Effector memory CD8-positive, alpha-beta T cell (primary cell): ENCODE results near the gene TRPC4AP.

Source experiments
- ATAC-seq: fragments of 150-1000 bp; cut with Tn5 transposase; replicated peaks from 2 replicates; pipeline ENCODE4 v1.10.0; 2021; ENCODE audit warnings: mild to moderate bottlenecking, moderate library complexity
- DNase-seq, 3 experiments: peaks; one replicate each; pipeline ENCODE4 v3.0.0; 2021
- H3K27ac Mint-ChIP-seq, 2 donors: one replicate each; pipeline ENCODE4 v1.8.0; 2022; ENCODE audit warnings: mild to moderate bottlenecking in 2 of 2, mixed read lengths in 2 of 2, moderate library complexity in 2 of 2
- H3K27me3 Mint-ChIP-seq, 2 donors: one replicate each; pipeline ENCODE4 v1.8.0; 2022; ENCODE audit warnings: mixed read lengths in 2 of 2
- H3K36me3 Mint-ChIP-seq: one replicate; pipeline ENCODE4 v1.8.0; 2022; ENCODE audit warnings: mild to moderate bottlenecking, moderate library complexity, mixed read lengths; ENCODE audit not compliant: insufficient read depth
- H3K4me1 Mint-ChIP-seq, 2 donors: one replicate each; pipeline ENCODE4 v1.8.0; 2022; ENCODE audit warnings: low read depth in 2 of 2, mixed read lengths in 2 of 2
- H3K4me3 Mint-ChIP-seq, 2 donors: one replicate each; pipeline ENCODE4 v1.8.0; 2022; ENCODE audit warnings: mild to moderate bottlenecking in 2 of 2, mixed read lengths in 2 of 2, moderate library complexity in 2 of 2
- H3K9me3 Mint-ChIP-seq, 2 donors: one replicate each; pipeline ENCODE4 v1.8.0; 2022; ENCODE audit warnings: mixed read lengths in 2 of 2

TRPC4AP gene

GRCh38 chr20:34977365-34978091 is 115.1 kb downstream of the TRPC4AP start:
- peaks cover 30 to 36% of the 10 kb centered on the region in 2 donors for H3K27me3 Mint-ChIP-seq
- H3K27ac Mint-ChIP-seq = peak overlapping the region in 1 of 2 donors; percentile 14
- ATAC-seq (no peak), DNase-seq (no peak)
- no peaks in the 10 kb centered on the region for H3K9me3 Mint-ChIP-seq
- H3K36me3 Mint-ChIP-seq = no peaks in the 10 kb centered on the region
- no peak overlapping the region for H3K4me3 Mint-ChIP-seq
- H3K4me1 Mint-ChIP-seq = no peaks in the 10 kb centered on the region

DNA sequence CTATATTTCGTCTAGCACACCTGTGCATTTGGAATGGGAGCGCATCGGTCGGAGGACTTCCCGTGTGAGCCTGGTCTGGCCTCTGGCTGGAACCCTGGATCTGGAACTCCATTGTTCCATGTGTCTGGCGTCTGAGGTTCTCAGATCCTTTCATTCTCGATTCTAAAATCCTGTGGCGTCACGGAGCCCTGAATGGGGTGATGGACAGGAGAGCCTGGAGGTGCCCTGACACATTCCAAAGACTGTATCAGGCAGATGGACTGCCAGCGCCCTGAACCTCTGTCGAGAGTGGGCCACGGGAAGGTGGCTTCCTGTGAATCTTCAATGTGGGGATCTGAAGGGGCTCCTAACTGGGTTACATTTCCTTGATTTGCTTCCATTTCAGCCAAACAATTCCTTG is 116.3 kb downstream of the TRPC4AP start:
- no peaks in the 10 kb centered on the region for H3K9me3 Mint-ChIP-seq
- no peak overlapping the region for H3K27ac Mint-ChIP-seq
- ATAC-seq (no peak), DNase-seq (no peak)
- H3K4me3 Mint-ChIP-seq = no peak overlapping the region
- no peaks in the 10 kb centered on the region for H3K36me3 Mint-ChIP-seq
- H3K27me3 Mint-ChIP-seq = peaks cover 21 to 23% of the 10 kb centered on the region in 2 donors
- no peaks in the 10 kb centered on the region for H3K4me1 Mint-ChIP-seq

DNA sequence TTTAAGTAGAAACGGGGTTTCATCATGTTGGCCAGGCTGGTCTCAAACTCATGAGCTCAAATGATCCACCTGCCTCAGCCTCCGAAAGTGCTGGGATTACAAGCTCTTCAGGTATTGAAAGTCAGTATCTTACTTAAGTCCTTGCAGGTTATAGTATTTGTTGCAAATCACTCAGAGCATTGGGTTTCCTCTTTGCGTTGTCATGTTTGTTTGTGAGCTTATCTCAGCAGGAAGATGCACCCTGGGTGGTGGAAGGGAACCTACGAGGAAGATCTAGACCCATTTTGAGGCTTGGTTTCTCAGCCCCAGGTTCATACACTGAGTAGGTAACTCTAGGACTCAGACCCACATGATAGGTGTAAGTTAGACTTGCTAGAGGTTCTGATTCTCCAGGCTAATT is 118.4 kb downstream of the TRPC4AP start:
- Mint-ChIP-seq H3K27ac (no peak overlapping the region), H3K9me3 (no peaks in the 10 kb centered on the region), H3K27me3 (peaks cover 14 to 19% of the 10 kb centered on the region in 2 donors), H3K4me1 (no peaks in the 10 kb centered on the region), H3K36me3 (no peaks in the 10 kb centered on the region), H3K4me3 (no peak overlapping the region)
- ATAC-seq = no peak
- DNase-seq = no peak

DNA sequence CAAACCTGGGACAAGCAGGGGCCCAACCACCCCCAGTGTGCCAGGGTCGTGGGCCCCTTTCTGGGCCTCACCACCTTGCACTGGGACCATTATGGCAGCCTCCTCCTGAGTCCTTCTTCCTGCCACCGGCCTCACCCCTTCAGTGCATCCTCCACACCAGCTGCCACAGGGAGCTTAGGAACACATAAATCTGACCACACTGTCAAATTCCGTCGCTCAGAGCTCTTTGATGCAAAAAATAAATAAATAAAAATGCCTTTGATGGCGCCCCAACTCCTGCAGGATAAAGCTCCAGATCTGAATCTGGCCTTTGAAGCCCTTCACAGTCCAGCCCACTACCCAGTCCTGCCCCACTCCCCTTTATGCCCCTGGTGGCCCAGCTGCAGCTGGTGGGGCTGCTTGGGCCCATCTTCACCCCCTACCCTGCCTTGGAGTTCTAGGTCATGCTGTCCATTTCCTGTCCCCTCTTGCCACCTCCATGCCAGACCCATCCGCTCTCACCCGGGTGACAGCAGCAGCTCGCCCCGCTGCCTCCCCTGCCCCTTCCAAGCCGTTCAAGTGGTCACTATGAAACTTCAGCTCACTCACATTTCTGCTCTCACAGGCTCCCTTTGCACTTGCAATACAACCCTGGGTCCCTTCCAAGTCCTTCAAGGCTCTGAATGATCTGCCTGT is 120.9 kb downstream of the TRPC4AP start:
- Mint-ChIP-seq H3K27me3 (peaks cover 0 to 4% of the 10 kb centered on the region in 2 donors), H3K4me3 (no peak overlapping the region), H3K9me3 (no peaks in the 10 kb centered on the region), H3K27ac (no peak overlapping the region), H3K36me3 (no peaks in the 10 kb centered on the region), H3K4me1 (no peaks in the 10 kb centered on the region)
- DNase-seq (no peak), ATAC-seq (no peak)

- no peak overlapping the region for H3K4me3 Mint-ChIP-seq
- no peak overlapping the region for H3K27ac Mint-ChIP-seq
- ATAC-seq (no peak), DNase-seq (no peak)
- H3K4me1 Mint-ChIP-seq = no peaks in the 10 kb centered on the region
- H3K9me3 Mint-ChIP-seq = no peaks in the 10 kb centered on the region
- H3K36me3 Mint-ChIP-seq = no peaks in the 10 kb centered on the region
- H3K27me3 Mint-ChIP-seq = no peaks in the 10 kb centered on the region
Observed at GRCh38 chr20:34970846-34971560, 121.6 kb downstream of the TRPC4AP start.

DNA sequence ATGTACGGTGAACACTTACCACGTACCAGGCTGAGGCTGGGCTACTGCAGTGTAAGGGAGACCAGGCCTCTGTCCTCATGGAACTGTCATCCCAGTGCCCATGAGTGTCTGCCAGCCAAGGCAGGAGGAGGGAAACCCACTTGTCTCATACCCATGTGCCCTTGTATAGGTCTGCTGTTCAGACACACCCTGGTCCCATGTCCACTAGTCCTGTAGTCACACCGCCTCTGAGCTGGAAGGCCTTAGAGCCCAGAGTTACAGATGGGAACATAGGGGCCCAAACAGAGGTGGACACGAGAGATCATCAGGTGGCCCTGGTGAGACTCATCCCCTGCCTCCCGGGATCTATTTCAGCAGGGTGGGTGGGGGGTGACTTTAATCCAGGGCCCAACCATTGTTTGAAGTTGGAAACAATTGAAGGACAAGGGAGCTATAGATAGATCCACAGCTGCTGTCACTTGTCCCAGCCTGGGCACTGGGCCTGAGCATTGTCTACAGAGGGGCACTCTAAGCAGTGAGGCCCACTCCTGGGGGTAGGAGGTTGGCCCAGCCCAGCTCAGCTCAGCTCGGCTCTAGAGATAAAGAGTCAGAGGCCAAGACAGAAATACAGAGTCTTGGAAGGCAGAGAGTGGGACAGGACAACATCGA is 122.3 kb downstream of the TRPC4AP start:
- no peaks in the 10 kb centered on the region for H3K9me3 Mint-ChIP-seq
- H3K4me3 Mint-ChIP-seq = no peak overlapping the region
- DNase-seq (no peak), ATAC-seq (no peak)
- H3K4me1 Mint-ChIP-seq = no peaks in the 10 kb centered on the region
- no peaks in the 10 kb centered on the region for H3K36me3 Mint-ChIP-seq
- peaks cover 0 to 4% of the 10 kb centered on the region in 2 donors for H3K27me3 Mint-ChIP-seq
- no peak overlapping the region for H3K27ac Mint-ChIP-seq

DNA sequence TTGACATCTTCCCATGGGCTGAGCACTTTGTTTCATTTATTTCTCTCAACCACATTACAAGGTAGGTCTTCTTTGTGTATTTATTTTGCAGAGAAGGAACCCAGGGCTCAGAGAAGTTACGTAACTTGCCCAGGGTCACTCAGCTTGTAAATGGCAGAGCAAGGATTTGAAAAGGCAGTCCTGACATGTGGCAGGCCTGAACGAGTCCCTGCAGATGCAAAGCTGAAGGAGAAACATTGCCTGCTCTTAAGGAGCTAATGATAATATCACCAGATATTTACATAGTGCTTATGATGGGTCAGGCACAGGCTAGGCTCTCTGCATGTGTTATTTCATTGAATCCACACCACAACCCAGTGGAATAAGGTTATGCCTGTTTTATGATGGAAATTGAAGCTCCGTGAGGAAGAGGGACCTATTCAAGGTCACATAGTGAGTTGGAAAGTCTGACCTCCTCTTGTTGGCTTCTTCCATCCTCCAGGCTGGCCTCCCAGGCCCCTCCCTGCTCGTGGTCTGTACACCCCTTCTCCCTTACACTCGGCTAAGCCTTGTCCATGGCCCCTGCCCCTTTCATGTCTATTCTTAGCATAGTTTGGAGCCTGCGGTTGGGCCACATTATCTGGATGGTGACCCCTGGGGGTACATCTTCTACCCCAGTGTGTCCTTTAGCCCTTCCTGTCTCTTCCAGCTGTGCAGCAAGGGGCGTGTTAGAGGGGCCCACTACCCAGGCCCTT is 124.4 kb downstream of the TRPC4AP start:
- H3K4me1 Mint-ChIP-seq = no peaks in the 10 kb centered on the region
- H3K36me3 Mint-ChIP-seq = no peaks in the 10 kb centered on the region
- H3K27ac Mint-ChIP-seq = no peak overlapping the region
- peaks cover 0 to 8% of the 10 kb centered on the region in 2 donors for H3K27me3 Mint-ChIP-seq
- ATAC-seq (no peak), DNase-seq (no peak)
- no peak overlapping the region for H3K4me3 Mint-ChIP-seq
- H3K9me3 Mint-ChIP-seq = no peaks in the 10 kb centered on the region

- H3K36me3 Mint-ChIP-seq = no peaks in the 10 kb centered on the region
- H3K9me3 Mint-ChIP-seq = no peaks in the 10 kb centered on the region
- no peak for DNase-seq
- no peak overlapping the region for H3K4me3 Mint-ChIP-seq
- no peak for ATAC-seq
- no peak overlapping the region for H3K27ac Mint-ChIP-seq
- no peaks in the 10 kb centered on the region for H3K4me1 Mint-ChIP-seq
- H3K27me3 Mint-ChIP-seq = peaks cover 0 to 8% of the 10 kb centered on the region in 2 donors
Observed at GRCh38 chr20:34967421-34967820, 125.2 kb downstream of the TRPC4AP start.

GRCh38 chr20:34965051-34965450 is 127.6 kb downstream of the TRPC4AP start:
- Mint-ChIP-seq H3K9me3 (no peaks in the 10 kb centered on the region), H3K36me3 (no peaks in the 10 kb centered on the region), H3K27ac (no peak overlapping the region), H3K4me1 (no peaks in the 10 kb centered on the region), H3K27me3 (peaks cover 0 to 8% of the 10 kb centered on the region in 2 donors), H3K4me3 (no peak overlapping the region)
- no peak for DNase-seq
- ATAC-seq = no peak

DNA sequence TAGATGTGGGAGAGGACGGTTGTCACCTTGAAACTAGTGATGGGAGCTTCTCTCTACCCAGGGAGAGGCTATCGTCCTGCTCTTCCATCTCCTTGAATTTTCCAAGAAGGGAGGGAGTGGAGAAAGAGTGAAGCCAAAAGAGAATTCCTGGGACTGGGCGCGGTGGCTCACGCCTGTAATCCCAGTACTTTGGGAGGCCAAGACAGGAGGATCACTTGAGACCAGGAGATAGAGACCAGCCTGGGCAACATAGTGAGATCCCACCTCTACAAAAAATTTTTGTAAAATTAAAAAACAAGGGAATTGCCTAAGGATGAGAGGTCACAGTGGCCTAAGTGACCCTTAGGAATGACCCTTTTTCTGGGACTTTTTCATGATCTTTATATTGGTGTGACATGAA is 128.1 kb downstream of the TRPC4AP start:
- Mint-ChIP-seq H3K9me3 (no peaks in the 10 kb centered on the region), H3K27ac (no peak overlapping the region), H3K36me3 (no peaks in the 10 kb centered on the region), H3K27me3 (peaks cover 0 to 8% of the 10 kb centered on the region in 2 donors), H3K4me3 (no peak overlapping the region), H3K4me1 (no peaks in the 10 kb centered on the region)
- ATAC-seq = no peak
- DNase-seq = no peak

DNA sequence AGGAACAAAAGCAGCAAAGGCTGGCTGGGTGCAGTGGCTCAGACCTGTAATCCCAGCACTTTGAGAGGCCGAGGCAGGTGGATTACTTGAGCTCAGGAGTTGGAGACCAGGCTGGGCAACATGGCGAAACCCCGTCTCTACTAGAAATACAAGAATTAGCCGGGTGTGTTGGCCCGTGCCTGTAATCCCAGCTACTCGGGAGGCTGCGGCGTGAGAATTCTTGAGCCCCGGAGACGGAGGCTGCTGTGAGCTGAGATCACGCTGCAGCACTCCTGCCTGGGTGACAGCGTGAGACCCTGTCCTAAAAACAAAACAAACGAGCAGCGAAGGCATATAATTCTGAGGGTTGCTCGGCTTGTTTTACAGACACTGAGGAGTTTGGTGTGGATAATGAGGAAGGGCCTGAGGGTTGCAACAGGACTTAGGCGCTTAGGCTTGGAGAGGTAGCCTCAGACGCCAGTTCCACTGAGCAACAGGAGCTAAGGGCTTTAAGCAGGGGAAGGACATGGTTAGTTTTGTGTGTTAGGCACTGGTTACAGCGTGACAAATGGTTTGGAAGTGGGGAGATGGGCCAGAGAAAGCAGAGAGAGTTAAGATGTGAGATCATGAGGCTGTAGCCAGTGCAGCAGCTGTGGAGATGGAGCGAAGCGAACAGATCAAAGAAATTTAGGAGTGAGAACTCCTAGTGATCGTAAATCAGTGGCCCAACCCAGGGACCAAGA is 135.7 kb downstream of the TRPC4AP start:
- H3K4me1 Mint-ChIP-seq = peaks cover 19 to 20% of the 10 kb centered on the region in 2 donors
- peak overlapping the region in 1 of 2 donors; percentile 98 for H3K27ac Mint-ChIP-seq
- peak overlapping the region; percentile 94 to 99 for H3K4me3 Mint-ChIP-seq

GRCh38 chr20:34956041-34956458 is 136.6 kb downstream of the TRPC4AP start:
- ATAC-seq = no peak
- H3K27ac Mint-ChIP-seq = peak overlapping the region; percentile 93 to 98
- H3K36me3 Mint-ChIP-seq = peaks cover 3% of the 10 kb centered on the region
- no peaks in the 10 kb centered on the region for H3K27me3 Mint-ChIP-seq
- H3K4me1 Mint-ChIP-seq = peaks cover 19 to 20% of the 10 kb centered on the region in 2 donors
- H3K9me3 Mint-ChIP-seq = no peaks in the 10 kb centered on the region
- H3K4me3 Mint-ChIP-seq = peak overlapping the region; percentile 94 to 99
- DNase-seq = no peak

More for the DNA sequence above, 135.7 kb downstream of the TRPC4AP start:
- ATAC-seq (no peak), DNase-seq (no peak)
- Mint-ChIP-seq H3K9me3 (no peaks in the 10 kb centered on the region), H3K27me3 (no peaks in the 10 kb centered on the region), H3K36me3 (peaks cover 3% of the 10 kb centered on the region)
